ENCODE results near the gene LRRC46. TPM values are rescaled to one million over a fixed set of nuclear protein-coding genes. Genes with fewer than 3 reads are reported as not detected.
A peak's percentile ranks its signal among the peaks of the same experiment; 100 is the strongest.

LRRC46 gene
- total RNA-seq, 1 donor from 2014 or later: not detected

- peak; percentile 18 for DNase-seq (ENCODE audit: low read depth)
- FAIRE-seq: no peak
- peaks cover 2% of the 10 kb centered on the region for H3K27me3 ChIP-seq (ENCODE audit: control insufficient read depth, insufficient read depth, low read length)
- no peaks in the 10 kb centered on the region for H3K36me3 ChIP-seq (ENCODE audit: control insufficient read depth, insufficient read depth, low read length)
- TF ChIP-seq CTCF (IDR thresholded peaks at IDR 0.05; ENCODE audit: insufficient read depth, low read length, severe bottlenecking): no peak
- H3K4me3 ChIP-seq (ENCODE audit: low read depth, low read length): no peak overlapping the region
These were observed 47.6 kb downstream of the LRRC46 start for GRCh38 chr17:47879028-47879585.

- peaks cover 2% of the 10 kb centered on the region for H3K27me3 ChIP-seq (ENCODE audit: control insufficient read depth, insufficient read depth, low read length)
- FAIRE-seq: no peak
These were observed 48.4 kb downstream of the LRRC46 start for GRCh38 chr17:47879776-47880454.

GRCh38 chr17:47882247-47882646 lies 50.8 kb downstream of the LRRC46 start:
- no peak for TF ChIP-seq CTCF (IDR thresholded peaks at IDR 0.05; ENCODE audit: insufficient read depth, low read length, severe bottlenecking)
- DNase-seq (ENCODE audit: low read depth) (no peak), FAIRE-seq (peak; percentile 89)
- Histone ChIP-seq H3K4me3 (ENCODE audit: low read depth, low read length) (no peak overlapping the region), H3K27me3 (ENCODE audit: control insufficient read depth, insufficient read depth, low read length) (no peaks in the 10 kb centered on the region), H3K36me3 (ENCODE audit: control insufficient read depth, insufficient read depth, low read length) (no peaks in the 10 kb centered on the region)

More at GRCh38 chr17:47879776-47880454, 48.4 kb downstream of the LRRC46 start:
- Histone ChIP-seq H3K36me3 (ENCODE audit: control insufficient read depth, insufficient read depth, low read length) (no peaks in the 10 kb centered on the region), H3K4me3 (ENCODE audit: low read depth, low read length) (no peak overlapping the region)
- no peak for DNase-seq (ENCODE audit: low read depth)
- TF ChIP-seq CTCF (IDR thresholded peaks at IDR 0.05; ENCODE audit: insufficient read depth, low read length, severe bottlenecking): no peak

- peak; percentile 66 for FAIRE-seq
- Histone ChIP-seq H3K4me3 (ENCODE audit: low read depth, low read length) (no peak overlapping the region), H3K36me3 (ENCODE audit: control insufficient read depth, insufficient read depth, low read length) (no peaks in the 10 kb centered on the region), H3K27me3 (ENCODE audit: control insufficient read depth, insufficient read depth, low read length) (no peaks in the 10 kb centered on the region)
- TF ChIP-seq CTCF (IDR thresholded peaks at IDR 0.05; ENCODE audit: insufficient read depth, low read length, severe bottlenecking): no peak
- no peak for DNase-seq (ENCODE audit: low read depth)
These were observed 51.5 kb downstream of the LRRC46 start for GRCh38 chr17:47882695-47883588.

- Histone ChIP-seq H3K4me3 (ENCODE audit: low read depth, low read length) (no peak overlapping the region), H3K27me3 (ENCODE audit: control insufficient read depth, insufficient read depth, low read length) (no peaks in the 10 kb centered on the region), H3K36me3 (ENCODE audit: control insufficient read depth, insufficient read depth, low read length) (no peaks in the 10 kb centered on the region)
- DNase-seq (ENCODE audit: low read depth) (no peak), FAIRE-seq (no peak)
- TF ChIP-seq CTCF (IDR thresholded peaks at IDR 0.05; ENCODE audit: insufficient read depth, low read length, severe bottlenecking): no peak
These were observed 52.3 kb downstream of the LRRC46 start for GRCh38 chr17:47883589-47884426.

Data from bronchial epithelial cell (primary cell).